ENCODE data around the gene ADGRE1. TPM values are rescaled to one million over a fixed set of nuclear protein-coding genes. Genes with fewer than 3 reads are reported as not detected.

Gene ADGRE1
- total and polyA plus RNA-seq, 2 experiments from 2014 or later = not detected

DNA sequence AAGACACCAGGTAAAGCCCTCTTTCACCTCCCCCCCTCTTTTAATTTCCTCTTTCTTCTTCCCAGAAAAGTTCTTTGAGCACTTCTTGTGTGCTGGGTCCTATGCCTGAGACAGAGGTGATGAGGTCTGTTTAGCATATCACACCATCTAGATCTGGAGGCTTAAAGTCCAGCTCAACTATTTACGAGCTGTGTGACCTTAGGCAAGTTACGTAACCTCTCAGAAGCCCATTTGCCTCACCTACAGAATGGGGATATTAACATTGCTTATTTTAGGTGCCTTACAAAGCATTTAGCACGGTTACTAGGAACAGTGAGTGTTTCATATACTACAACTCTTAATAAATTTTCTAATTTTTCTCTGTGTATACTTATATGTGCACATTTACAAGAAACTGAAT, 47.7 kb downstream of the ADGRE1 start (continued):
- TF ChIP-seq, protein P1, sequence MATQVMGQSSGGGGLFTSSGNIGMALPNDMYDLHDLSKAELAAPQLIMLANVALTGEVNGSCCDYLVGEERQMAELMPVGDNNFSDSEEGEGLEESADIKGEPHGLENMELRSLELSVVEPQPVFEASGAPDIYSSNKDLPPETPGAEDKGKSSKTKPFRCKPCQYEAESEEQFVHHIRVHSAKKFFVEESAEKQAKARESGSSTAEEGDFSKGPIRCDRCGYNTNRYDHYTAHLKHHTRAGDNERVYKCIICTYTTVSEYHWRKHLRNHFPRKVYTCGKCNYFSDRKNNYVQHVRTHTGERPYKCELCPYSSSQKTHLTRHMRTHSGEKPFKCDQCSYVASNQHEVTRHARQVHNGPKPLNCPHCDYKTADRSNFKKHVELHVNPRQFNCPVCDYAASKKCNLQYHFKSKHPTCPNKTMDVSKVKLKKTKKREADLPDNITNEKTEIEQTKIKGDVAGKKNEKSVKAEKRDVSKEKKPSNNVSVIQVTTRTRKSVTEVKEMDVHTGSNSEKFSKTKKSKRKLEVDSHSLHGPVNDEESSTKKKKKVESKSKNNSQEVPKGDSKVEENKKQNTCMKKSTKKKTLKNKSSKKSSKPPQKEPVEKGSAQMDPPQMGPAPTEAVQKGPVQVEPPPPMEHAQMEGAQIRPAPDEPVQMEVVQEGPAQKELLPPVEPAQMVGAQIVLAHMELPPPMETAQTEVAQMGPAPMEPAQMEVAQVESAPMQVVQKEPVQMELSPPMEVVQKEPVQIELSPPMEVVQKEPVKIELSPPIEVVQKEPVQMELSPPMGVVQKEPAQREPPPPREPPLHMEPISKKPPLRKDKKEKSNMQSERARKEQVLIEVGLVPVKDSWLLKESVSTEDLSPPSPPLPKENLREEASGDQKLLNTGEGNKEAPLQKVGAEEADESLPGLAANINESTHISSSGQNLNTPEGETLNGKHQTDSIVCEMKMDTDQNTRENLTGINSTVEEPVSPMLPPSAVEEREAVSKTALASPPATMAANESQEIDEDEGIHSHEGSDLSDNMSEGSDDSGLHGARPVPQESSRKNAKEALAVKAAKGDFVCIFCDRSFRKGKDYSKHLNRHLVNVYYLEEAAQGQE (IDR thresholded peaks at IDR 0.05; ENCODE audit: unreplicated experiment) = no peak
- no peak for TF ChIP-seq NANOG (IDR thresholded peaks at IDR 0.05; ENCODE audit: borderline replicate concordance)
- no peak for TF ChIP-seq JUNB (IDR thresholded peaks at IDR 0.05; ENCODE audit: unreplicated experiment)
- no peak for TF ChIP-seq STAT1 (IDR thresholded peaks at IDR 0.05; ENCODE audit: unreplicated experiment)
- TF ChIP-seq, protein P2, sequence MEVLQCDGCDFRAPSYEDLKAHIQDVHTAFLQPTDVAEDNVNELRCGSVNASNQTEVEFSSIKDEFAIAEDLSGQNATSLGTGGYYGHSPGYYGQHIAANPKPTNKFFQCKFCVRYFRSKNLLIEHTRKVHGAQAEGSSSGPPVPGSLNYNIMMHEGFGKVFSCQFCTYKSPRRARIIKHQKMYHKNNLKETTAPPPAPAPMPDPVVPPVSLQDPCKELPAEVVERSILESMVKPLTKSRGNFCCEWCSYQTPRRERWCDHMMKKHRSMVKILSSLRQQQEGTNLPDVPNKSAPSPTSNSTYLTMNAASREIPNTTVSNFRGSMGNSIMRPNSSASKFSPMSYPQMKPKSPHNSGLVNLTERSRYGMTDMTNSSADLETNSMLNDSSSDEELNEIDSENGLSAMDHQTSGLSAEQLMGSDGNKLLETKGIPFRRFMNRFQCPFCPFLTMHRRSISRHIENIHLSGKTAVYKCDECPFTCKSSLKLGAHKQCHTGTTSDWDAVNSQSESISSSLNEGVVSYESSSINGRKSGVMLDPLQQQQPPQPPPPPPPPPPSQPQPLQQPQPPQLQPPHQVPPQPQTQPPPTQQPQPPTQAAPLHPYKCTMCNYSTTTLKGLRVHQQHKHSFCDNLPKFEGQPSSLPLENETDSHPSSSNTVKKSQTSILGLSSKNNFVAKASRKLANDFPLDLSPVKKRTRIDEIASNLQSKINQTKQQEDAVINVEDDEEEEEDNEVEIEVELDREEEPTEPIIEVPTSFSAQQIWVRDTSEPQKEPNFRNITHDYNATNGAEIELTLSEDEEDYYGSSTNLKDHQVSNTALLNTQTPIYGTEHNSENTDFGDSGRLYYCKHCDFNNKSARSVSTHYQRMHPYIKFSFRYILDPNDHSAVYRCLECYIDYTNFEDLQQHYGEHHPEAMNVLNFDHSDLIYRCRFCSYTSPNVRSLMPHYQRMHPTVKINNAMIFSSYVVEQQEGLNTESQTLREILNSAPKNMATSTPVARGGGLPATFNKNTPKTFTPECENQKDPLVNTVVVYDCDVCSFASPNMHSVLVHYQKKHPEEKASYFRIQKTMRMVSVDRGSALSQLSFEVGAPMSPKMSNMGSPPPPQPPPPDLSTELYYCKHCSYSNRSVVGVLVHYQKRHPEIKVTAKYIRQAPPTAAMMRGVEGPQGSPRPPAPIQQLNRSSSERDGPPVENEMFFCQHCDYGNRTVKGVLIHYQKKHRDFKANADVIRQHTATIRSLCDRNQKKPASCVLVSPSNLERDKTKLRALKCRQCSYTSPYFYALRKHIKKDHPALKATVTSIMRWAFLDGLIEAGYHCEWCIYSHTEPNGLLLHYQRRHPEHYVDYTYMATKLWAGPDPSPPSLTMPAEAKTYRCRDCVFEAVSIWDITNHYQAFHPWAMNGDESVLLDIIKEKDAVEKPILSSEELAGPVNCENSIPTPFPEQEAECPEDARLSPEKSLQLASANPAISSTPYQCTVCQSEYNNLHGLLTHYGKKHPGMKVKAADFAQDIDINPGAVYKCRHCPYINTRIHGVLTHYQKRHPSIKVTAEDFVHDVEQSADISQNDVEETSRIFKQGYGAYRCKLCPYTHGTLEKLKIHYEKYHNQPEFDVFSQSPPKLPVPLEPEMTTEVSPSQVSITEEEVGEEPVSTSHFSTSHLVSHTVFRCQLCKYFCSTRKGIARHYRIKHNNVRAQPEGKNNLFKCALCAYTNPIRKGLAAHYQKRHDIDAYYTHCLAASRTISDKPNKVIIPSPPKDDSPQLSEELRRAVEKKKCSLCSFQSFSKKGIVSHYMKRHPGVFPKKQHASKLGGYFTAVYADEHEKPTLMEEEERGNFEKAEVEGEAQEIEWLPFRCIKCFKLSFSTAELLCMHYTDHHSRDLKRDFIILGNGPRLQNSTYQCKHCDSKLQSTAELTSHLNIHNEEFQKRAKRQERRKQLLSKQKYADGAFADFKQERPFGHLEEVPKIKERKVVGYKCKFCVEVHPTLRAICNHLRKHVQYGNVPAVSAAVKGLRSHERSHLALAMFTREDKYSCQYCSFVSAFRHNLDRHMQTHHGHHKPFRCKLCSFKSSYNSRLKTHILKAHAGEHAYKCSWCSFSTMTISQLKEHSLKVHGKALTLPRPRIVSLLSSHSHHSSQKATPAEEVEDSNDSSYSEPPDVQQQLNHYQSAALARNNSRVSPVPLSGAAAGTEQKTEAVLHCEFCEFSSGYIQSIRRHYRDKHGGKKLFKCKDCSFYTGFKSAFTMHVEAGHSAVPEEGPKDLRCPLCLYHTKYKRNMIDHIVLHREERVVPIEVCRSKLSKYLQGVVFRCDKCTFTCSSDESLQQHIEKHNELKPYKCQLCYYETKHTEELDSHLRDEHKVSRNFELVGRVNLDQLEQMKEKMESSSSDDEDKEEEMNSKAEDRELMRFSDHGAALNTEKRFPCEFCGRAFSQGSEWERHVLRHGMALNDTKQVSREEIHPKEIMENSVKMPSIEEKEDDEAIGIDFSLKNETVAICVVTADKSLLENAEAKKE (CRISPR knock-in tag; IDR thresholded peaks at IDR 0.05) = no peak
- TF ChIP-seq ETS1 (IDR thresholded peaks at IDR 0.05) = no peak

Measured in GM23338 (cell line).